ENCODE measurements around the gene ANGPTL3. TPM values are rescaled to one million over a fixed set of nuclear protein-coding genes. Genes with fewer than 3 reads are reported as not detected.

The ANGPTL3 gene
- total RNA-seq, 2 experiments from 2014 or later, result not detected

- Histone ChIP-seq H3K79me2 (ENCODE audit: insufficient read depth, low read depth, low read length) (no peaks in the 10 kb centered on the region), H4K20me1 (ENCODE audit: insufficient read depth, low read length) (no peaks in the 10 kb centered on the region), H3K4me3 (ENCODE audit: low read depth, low read length, poor library complexity, severe bottlenecking) (peak overlapping the region; percentile 35), H3K27ac (ENCODE audit: low read depth, low read length, poor library complexity, severe bottlenecking) (peak overlapping the region; percentile 25), H3K4me2 (ENCODE audit: low read length) (peak overlapping the region; percentile 59), H3K36me3 (ENCODE audit: insufficient read depth, low read length) (no peaks in the 10 kb centered on the region), H2AFZ (ENCODE audit: low read length) (no peak overlapping the region), H3K4me1 (ENCODE audit: insufficient read depth, low read length, poor library complexity, severe bottlenecking) (peaks cover 19% of the 10 kb centered on the region), H3K9me2 (ENCODE audit: insufficient read depth, low read length) (no peaks in the 10 kb centered on the region), H3K9me3 (ENCODE audit: low read length) (no peaks in the 10 kb centered on the region)
- ChIA-PET CTCF (ENCODE audit: unreplicated experiment) (no interaction called here), POLR2A (interaction anchor here (0.6 to 1.1 kb wide), 2 partner anchors 20 to 26 kb away, joined by 3 to 4 read pairs; no protein-coding TSS in a partner anchor)
- TF ChIP-seq CTCF (conservative IDR thresholded peaks at IDR 0.05; ENCODE audit: low read length) (no peak), EZH2phosphoT487 (IDR thresholded peaks at IDR 0.05; ENCODE audit: borderline replicate concordance, low read depth, low read length) (no peak)
- BruUV-seq (replicated peaks), result no TSS peak
- intact Hi-C loops (cut with micrococcal nuclease; ENCODE audit: unreplicated experiment), result no loop called here
- peak; percentile 46 for DNase-seq (ENCODE audit: low spot score)
Observed at GRCh38 chr1:62613325-62613727, 16.0 kb downstream of the ANGPTL3 start.

- H4K20me1 ChIP-seq (ENCODE audit: insufficient read depth, low read length), result no peaks in the 10 kb centered on the region
- DNase-seq (ENCODE audit: low spot score), result no peak
- TF ChIP-seq CTCF (conservative IDR thresholded peaks at IDR 0.05; ENCODE audit: low read length), result no peak
- no peak for TF ChIP-seq EZH2phosphoT487 (IDR thresholded peaks at IDR 0.05; ENCODE audit: borderline replicate concordance, low read depth, low read length)
- POLR2A ChIA-PET, result interaction anchor here (0.6 to 1.1 kb wide), 4 partner anchors 20 to 189 kb away, joined by 3 to 4 read pairs (median 3); partner anchors contain the start of gene DOCK7
- no peaks in the 10 kb centered on the region for H3K9me3 ChIP-seq (ENCODE audit: low read length)
- intact Hi-C loops (cut with micrococcal nuclease; ENCODE audit: unreplicated experiment), result no loop called here
- H2AFZ ChIP-seq (ENCODE audit: low read length), result no peak overlapping the region
- no peaks in the 10 kb centered on the region for H3K9me2 ChIP-seq (ENCODE audit: insufficient read depth, low read length)
- CTCF ChIA-PET (ENCODE audit: unreplicated experiment), result no interaction called here
- peak overlapping the region; percentile 35 for H3K4me3 ChIP-seq (ENCODE audit: low read depth, low read length, poor library complexity, severe bottlenecking)
- BruUV-seq (replicated peaks), result no TSS peak
- H3K79me2 ChIP-seq (ENCODE audit: insufficient read depth, low read depth, low read length), result no peaks in the 10 kb centered on the region
- H3K27ac ChIP-seq (ENCODE audit: low read depth, low read length, poor library complexity, severe bottlenecking), result no peak overlapping the region
- peak overlapping the region; percentile 59 for H3K4me2 ChIP-seq (ENCODE audit: low read length)
- no peaks in the 10 kb centered on the region for H3K36me3 ChIP-seq (ENCODE audit: insufficient read depth, low read length)
- H3K4me1 ChIP-seq (ENCODE audit: insufficient read depth, low read length, poor library complexity, severe bottlenecking), result peaks cover 19% of the 10 kb centered on the region
Observed at GRCh38 chr1:62613890-62614289, 16.6 kb downstream of the ANGPTL3 start.

GRCh38 chr1:62621907-62622306 is 24.6 kb downstream of the ANGPTL3 start:
- BruUV-seq (replicated peaks), result no TSS peak
- Histone ChIP-seq H3K36me3 (ENCODE audit: insufficient read depth, low read length) (0 out of 2 replicates have a peak, but pooled peaks cover 2% of the 10 kb centered on the region), H4K20me1 (ENCODE audit: insufficient read depth, low read length) (no peaks in the 10 kb centered on the region), H3K79me2 (ENCODE audit: insufficient read depth, low read depth, low read length) (no peaks in the 10 kb centered on the region), H3K9me2 (ENCODE audit: insufficient read depth, low read length) (no peaks in the 10 kb centered on the region), H3K4me2 (ENCODE audit: low read length) (no peak overlapping the region), H2AFZ (ENCODE audit: low read length) (no peak overlapping the region), H3K4me1 (ENCODE audit: insufficient read depth, low read length, poor library complexity, severe bottlenecking) (peaks cover 4% of the 10 kb centered on the region), H3K27ac (ENCODE audit: low read depth, low read length, poor library complexity, severe bottlenecking) (no peak overlapping the region), H3K9me3 (ENCODE audit: low read length) (no peaks in the 10 kb centered on the region), H3K4me3 (ENCODE audit: low read depth, low read length, poor library complexity, severe bottlenecking) (no peak overlapping the region)
- ChIA-PET POLR2A (no interaction called here), CTCF (ENCODE audit: unreplicated experiment) (no interaction called here)
- intact Hi-C loops (cut with micrococcal nuclease; ENCODE audit: unreplicated experiment), result no loop called here
- TF ChIP-seq CTCF (conservative IDR thresholded peaks at IDR 0.05; ENCODE audit: low read length), result no peak
- TF ChIP-seq EZH2phosphoT487 (IDR thresholded peaks at IDR 0.05; ENCODE audit: borderline replicate concordance, low read depth, low read length), result no peak
- no peak for DNase-seq (ENCODE audit: low spot score)

All from OCI-LY7 (cell line).